H1 (cell line): ENCODE results near the gene GALNT7. TPM values are rescaled to one million over a fixed set of nuclear protein-coding genes. Genes with fewer than 3 reads are reported as not detected.

Experiments
- CTCF ChIA-PET: fragments of 300-600 bp; sonication (Branson Sonifier 250); formaldehyde crosslinking; loops from one replicate; lab custom pipeline; 2021; ENCODE audit not compliant: partially characterized antibody; lab: Charles Lee
- POLR2A ChIA-PET: fragments of 300-600 bp; sonication (Branson Sonifier 250); formaldehyde crosslinking; loops from one replicate; lab custom pipeline; 2021; ENCODE audit warnings: inconsistent platforms; ENCODE audit not compliant: partially characterized antibody; lab: Charles Lee
- DNase-seq, 2 experiments: peaks; one replicate each; pipeline versions ENCODE4 v3.0.0 to v3.0.0-alpha.2; 2010 to 2022; ENCODE audit warnings: low spot score in 2 of 2, low read depth in 1 of 2, mixed read lengths in 1 of 2
- FAIRE-seq: peaks from 2 replicates; lab custom pipeline; 2011; peaks lifted over from hg19 to GRCh38; lab: Jason Lieb, UNC
- H2AFZ ChIP-seq: 2 replicates; pipeline ENCODE4 v1.8.1; 2012; ENCODE audit warnings: low read length, inconsistent platforms
- H2AK5ac ChIP-seq: 2 replicates; pipeline ENCODE4 v1.6.1; 2013; ENCODE audit warnings: low read depth, low read length
- H2BK120ac ChIP-seq: replicated peaks from 2 replicates; pipeline ENCODE3; 2013; ENCODE audit warnings: low read depth, low read length, inconsistent platforms
- H2BK12ac ChIP-seq: 2 replicates; pipeline ENCODE4 v1.6.1; 2013; ENCODE audit warnings: low read depth, low read length
- H2BK15ac ChIP-seq: 2 replicates; pipeline ENCODE4 v1.6.1; 2013; ENCODE audit warnings: low read length
- H2BK20ac ChIP-seq: 2 replicates; pipeline ENCODE4 v1.6.1; 2013; ENCODE audit warnings: low read length
- H2BK5ac ChIP-seq: 2 replicates; pipeline ENCODE4 v1.6.1; 2013; ENCODE audit warnings: low read depth, low read length
- H3K14ac ChIP-seq: 2 replicates; pipeline ENCODE4 v1.6.1; 2013; ENCODE audit warnings: inconsistent platforms; ENCODE audit not compliant: insufficient read length
- H3K18ac ChIP-seq: 2 replicates; pipeline ENCODE4 v1.6.1; 2013; ENCODE audit warnings: low read length; ENCODE audit errors: extremely low read depth
- H3K23ac ChIP-seq: 2 replicates; pipeline ENCODE4 v1.6.1; 2013; ENCODE audit warnings: inconsistent platforms; ENCODE audit not compliant: insufficient read length
- H3K23me2 ChIP-seq: 2 replicates; pipeline ENCODE4 v1.6.1; 2013; ENCODE audit warnings: low read depth, low read length
- H3K27ac ChIP-seq: 2 replicates; pipeline ENCODE4 v1.6.1; 2011; ENCODE audit warnings: low read depth, low read length, inconsistent platforms
- H3K27me3 ChIP-seq, 4 experiments: replicated peaks in 1 of 4; 1 replicate in 1 of 4; 2 replicates in 3 of 4; pipeline versions ENCODE4 v1.6.1 to v1.8.1; 2011 to 2013; ENCODE audit warnings: low read length in 3 of 4, mild to moderate bottlenecking in 3 of 4, inconsistent platforms in 2 of 4, mixed read lengths in 2 of 4, moderate library complexity in 1 of 4; ENCODE audit not compliant: control insufficient read depth in 3 of 4, insufficient read depth in 3 of 4; ENCODE audit errors: extremely low read depth in 1 of 4
- H3K36me3 ChIP-seq, 4 experiments: 2 replicates each; pipeline versions ENCODE4 v1.6.1 to v1.8.1; 2011 to 2013; ENCODE audit warnings: mild to moderate bottlenecking in 4 of 4, low read length in 3 of 4, moderate library complexity in 2 of 4, control low read depth in 1 of 4, inconsistent platforms in 1 of 4; ENCODE audit not compliant: insufficient read depth in 4 of 4, control insufficient read depth in 2 of 4
- H3K4ac ChIP-seq: replicated peaks from 2 replicates; pipeline ENCODE3; 2013; ENCODE audit warnings: low read length, low read depth, mixed read lengths, inconsistent platforms; ENCODE audit not compliant: insufficient read length
- H3K4me1 ChIP-seq, 4 experiments: replicated peaks in 1 of 4; 1 replicate in 1 of 4; 2 replicates in 3 of 4; pipeline versions ENCODE4 v1.6.1 to v1.8.1; 2011 to 2013; ENCODE audit warnings: low read length in 3 of 4, inconsistent platforms in 2 of 4, mixed read lengths in 1 of 4; ENCODE audit not compliant: insufficient read depth in 4 of 4, control insufficient read depth in 3 of 4
- H3K4me2 ChIP-seq, 2 experiments: 2 replicates each; pipeline versions ENCODE4 v1.6.1 to v1.8.1; 2011 to 2013; ENCODE audit warnings: low read depth in 2 of 2, low read length in 2 of 2, control low read depth in 1 of 2, inconsistent platforms in 1 of 2, mild to moderate bottlenecking in 1 of 2; ENCODE audit not compliant: insufficient read depth in 1 of 2
- H3K4me3 ChIP-seq, 4 experiments: fragments of 200-600, 300-600 bp in 1 of 4; sonication (generic), shearing (Covaris generic), sonication (Bioruptor Twin) in 1 of 4; 2 replicates each; pipeline versions ENCODE4 v1.5.1 to v1.8.1; 2011 to 2016; ENCODE audit warnings: low read length in 4 of 4, low read depth in 3 of 4, control low read depth in 2 of 4, inconsistent platforms in 2 of 4, mild to moderate bottlenecking in 2 of 4, mixed read lengths in 1 of 4, moderate library complexity in 1 of 4; ENCODE audit not compliant: insufficient read depth in 2 of 4; ENCODE audit errors: extremely low read depth in 1 of 4
- H3K56ac ChIP-seq: replicated peaks from 2 replicates; pipeline ENCODE3; 2013; ENCODE audit warnings: low read depth, mild to moderate bottlenecking, mixed read lengths, low read length, inconsistent platforms; ENCODE audit not compliant: insufficient read length
- H3K79me1 ChIP-seq: 2 replicates; pipeline ENCODE4 v1.6.1; 2013; ENCODE audit warnings: low read depth, low read length, control low read depth
- H3K79me2 ChIP-seq, 2 experiments: 2 replicates each; pipeline versions ENCODE4 v1.6.1 to v1.8.1; 2012 to 2013; ENCODE audit warnings: low read length in 2 of 2, mild to moderate bottlenecking in 2 of 2, inconsistent platforms in 1 of 2; ENCODE audit not compliant: insufficient read depth in 2 of 2, control insufficient read depth in 1 of 2
- H3K9ac ChIP-seq, 4 experiments: replicated peaks in 1 of 4; 1 replicate in 1 of 4; 2 replicates in 3 of 4; pipeline versions ENCODE4 v1.6.1 to v1.8.1; 2011 to 2013; ENCODE audit warnings: low read depth in 3 of 4, low read length in 3 of 4, control low read depth in 2 of 4, mild to moderate bottlenecking in 2 of 4, moderate library complexity in 2 of 4, inconsistent platforms in 1 of 4; ENCODE audit errors: extremely low read depth in 1 of 4
- H3K9me3 ChIP-seq, 2 experiments: 2 replicates each; pipeline versions ENCODE4 v1.6.1 to v1.8.1; 2012 to 2013; ENCODE audit warnings: mild to moderate bottlenecking in 2 of 2, moderate library complexity in 2 of 2, control low read depth in 1 of 2, inconsistent platforms in 1 of 2, low read depth in 1 of 2, low read length in 1 of 2, mixed read lengths in 1 of 2; ENCODE audit not compliant: insufficient read depth in 2 of 2
- H4K20me1 ChIP-seq, 2 experiments: replicated peaks in 1 of 2; 2 replicates each; pipeline versions ENCODE3 to v1.8.1; 2011 to 2013; ENCODE audit warnings: inconsistent platforms in 2 of 2, low read length in 2 of 2, mild to moderate bottlenecking in 1 of 2; ENCODE audit not compliant: insufficient read depth in 2 of 2, control insufficient read depth in 1 of 2
- H4K5ac ChIP-seq: 2 replicates; pipeline ENCODE4 v1.6.1; 2013; ENCODE audit warnings: low read length, low read depth, mixed read lengths, inconsistent platforms; ENCODE audit not compliant: insufficient read length
- H4K8ac ChIP-seq: 2 replicates; pipeline ENCODE4 v1.8.0; 2013; ENCODE audit warnings: mild to moderate bottlenecking, moderate library complexity, low read length, inconsistent platforms; ENCODE audit not compliant: insufficient read depth; ENCODE audit errors: extremely low read depth
- H4K91ac ChIP-seq: replicated peaks from 2 replicates; pipeline ENCODE3; 2013; ENCODE audit warnings: low read length, mixed read lengths, inconsistent platforms; ENCODE audit not compliant: insufficient read length
- CEBPB ChIP-seq: IDR thresholded peaks from 2 replicates; pipeline ENCODE4 v1.6.1; 2012; ENCODE audit warnings: low read depth, low read length
- JUN ChIP-seq: IDR thresholded peaks from 2 replicates; pipeline ENCODE4 v1.6.1; 2011; ENCODE audit warnings: low read depth, mild to moderate bottlenecking, improper control_type of control experiment, low read length
- SP1 ChIP-seq: IDR thresholded peaks from 2 replicates; pipeline ENCODE4 v1.6.1; 2011; ENCODE audit warnings: low read depth, low read length
- ZNF274 ChIP-seq: IDR thresholded peaks from 2 replicates; pipeline ENCODE4 v1.7.0; 2012; ENCODE audit warnings: low read length, borderline replicate concordance; ENCODE audit errors: extremely low read depth
- WGBS, 2 experiments: shearing (Covaris generic) in 1 of 2; methylation state at CpG; one replicate each; pipeline versions ENCODE4 v1.1.6 to v1.1.7; 2013 to 2015; ENCODE audit warnings: low lambda C conversion rate in 2 of 2, mixed read lengths in 2 of 2, inconsistent platforms in 1 of 2, low coverage in 1 of 2, missing lambda C conversion rate in 1 of 2; ENCODE audit not compliant: insufficient replicate concordance in 2 of 2, insufficient coverage in 1 of 2, insufficient read length in 1 of 2; ENCODE audit errors: extremely low coverage in 1 of 2, missing lambda C conversion rate in 1 of 2; 5-methylcytosine and 5-hydroxymethylcytosine counted together
- polyA plus RNA-seq, 7 experiments: library from polyadenylated mRNA; depleted of rRNA in 3 of 7; stranded (reverse) in 5 of 7; unstranded in 2 of 7; fragments of >200 nt in 5 of 7; fragments of 200-250 nt in 2 of 7; gene quantifications; 1 replicate in 5 of 7; 2 replicates in 1 of 7; 4 replicates in 1 of 7; pipeline versions ENCODE4 v1.2.1 to v1.2.3, GENCODE V29; 2011 to 2013; ENCODE audit warnings: missing spikeins in 2 of 7, mixed read lengths in 2 of 7
- total RNA-seq: library from RNA; stranded (reverse); fragmentation: NEBNext Ultra II Directional; extraction: Animal tissue kit (Norgen Biotek cat#: 25700); gene quantifications from 2 replicates; pipeline ENCODE4 v1.2.1, GENCODE V29; 2021

Gene GALNT7
- total and polyA plus RNA-seq, 2 of the 8 experiments (the other 6 are each of a cell fraction or from before 2014, with no cell fraction given): 22.4 to 85.5 TPM

- Histone ChIP-seq H4K8ac (no peak overlapping the region), H2BK20ac (no peak overlapping the region), H2AFZ (no peak overlapping the region), H4K91ac (no peak overlapping the region), H3K23me2 (no peaks in the 10 kb centered on the region), H4K20me1 (peaks cover 0 to 7% of the 10 kb centered on the region in 2 experiments), H3K4ac (no peak overlapping the region), H3K14ac (no peak overlapping the region), H3K79me1 (no peaks in the 10 kb centered on the region; the same call in 1 of the 2 replicates), H3K23ac (no peak overlapping the region), H4K5ac (no peak overlapping the region), H3K4me3 (no peak overlapping the region), H3K36me3 (peaks cover 2 to 23% (median 10%) of the 10 kb centered on the region in 4 experiments; a peak in 6 of 8 replicates), H2BK12ac (no peak overlapping the region), H3K4me1 (no peaks in the 10 kb centered on the region; a peak in 1 of 7 replicates), H3K56ac (no peak overlapping the region), H3K27me3 (no peaks in the 10 kb centered on the region), H2AK5ac (no peak overlapping the region), H3K18ac (no peak overlapping the region), H3K9me3 (no peaks in the 10 kb centered on the region), H2BK120ac (no peak overlapping the region), H3K79me2 (peaks cover 0 to 5% of the 10 kb centered on the region in 2 experiments; a peak in 1 of 4 replicates), H3K4me2 (no peak overlapping the region), H2BK5ac (no peak overlapping the region), H3K9ac (no peak overlapping the region), H3K27ac (no peak overlapping the region), H2BK15ac (no peak overlapping the region)
- 88% methylated on average over 4 of the region's 4 CpGs; no CpG with 5 or more reads in 1 of the 2 experiments for WGBS, 2 experiments
- TF ChIP-seq JUN: no peak
- no peak for TF ChIP-seq SP1
- TF ChIP-seq ZNF274: no peak
- no peak for TF ChIP-seq CEBPB
- CTCF ChIA-PET: interaction anchor here (1.1 to 6.3 kb wide), 6 partner anchors 11 to 106 kb away, joined by 3 to 44 read pairs (median 4); no protein-coding TSS in a partner anchor
- DNase-seq (no peak), FAIRE-seq (no peak)
- POLR2A ChIA-PET: no interaction called here
Observed at GRCh38 chr4:173311368-173311767, 142.8 kb downstream of the GALNT7 start.
